Muscle layer of duodenum (tissue), 2 donors: ENCODE measurements around the gene CNTNAP2.

Source experiments
- H3K27ac ChIP-seq: one replicate; pipeline ENCODE4 v1.7.0; 2013; ENCODE audit warnings: mild to moderate bottlenecking, low read length
- H3K27me3 ChIP-seq: one replicate; pipeline ENCODE4 v1.7.0; 2013; ENCODE audit warnings: low read depth, mild to moderate bottlenecking, control low read depth, low read length
- H3K36me3 ChIP-seq, 2 donors: one replicate each; pipeline ENCODE4 v1.7.0; 2013; ENCODE audit warnings: low read length in 2 of 2, control low read depth in 1 of 2, mild to moderate bottlenecking in 1 of 2; ENCODE audit not compliant: insufficient read depth in 2 of 2, control insufficient read depth in 1 of 2
- H3K4me1 ChIP-seq, 2 donors: one replicate each; pipeline ENCODE4 v1.7.0; 2013; ENCODE audit warnings: low read length in 2 of 2, mild to moderate bottlenecking in 2 of 2, control low read depth in 1 of 2, moderate library complexity in 1 of 2; ENCODE audit not compliant: insufficient read depth in 2 of 2, control insufficient read depth in 1 of 2
- H3K4me3 ChIP-seq, 2 donors: one replicate each; pipeline ENCODE4 v1.7.0; 2013; ENCODE audit warnings: low read length in 2 of 2, low read depth in 1 of 2, mild to moderate bottlenecking in 1 of 2
- H3K9me3 ChIP-seq, 2 donors: one replicate each; pipeline ENCODE4 v1.7.0; 2013; ENCODE audit warnings: low read length in 2 of 2, control low read depth in 1 of 2, mild to moderate bottlenecking in 1 of 2; ENCODE audit not compliant: control insufficient read depth in 1 of 2
- donor health status: healthy.

CNTNAP2 gene

GRCh38 chr7:147813316-147813715 is 1696.7 kb downstream of the CNTNAP2 start:
- Histone ChIP-seq H3K36me3 (no peaks in the 10 kb centered on the region), H3K4me1 (no peaks in the 10 kb centered on the region), H3K27me3 (no peaks in the 10 kb centered on the region), H3K9me3 (no peaks in the 10 kb centered on the region), H3K27ac (no peak overlapping the region), H3K4me3 (no peak overlapping the region)

- Histone ChIP-seq H3K9me3 (no peaks in the 10 kb centered on the region), H3K27ac (no peak overlapping the region), H3K27me3 (no peaks in the 10 kb centered on the region), H3K4me1 (no peaks in the 10 kb centered on the region), H3K4me3 (no peak overlapping the region), H3K36me3 (no peaks in the 10 kb centered on the region)
These were observed 1701.7 kb downstream of the CNTNAP2 start for GRCh38 chr7:147818317-147818716.

- Histone ChIP-seq H3K4me3 (no peak overlapping the region), H3K27me3 (no peaks in the 10 kb centered on the region), H3K36me3 (no peaks in the 10 kb centered on the region), H3K4me1 (no peaks in the 10 kb centered on the region), H3K9me3 (no peaks in the 10 kb centered on the region), H3K27ac (no peak overlapping the region)
These were observed 1708.1 kb downstream of the CNTNAP2 start for GRCh38 chr7:147824671-147825070.

- Histone ChIP-seq H3K4me3 (no peak overlapping the region), H3K36me3 (no peaks in the 10 kb centered on the region), H3K27me3 (no peaks in the 10 kb centered on the region), H3K4me1 (no peaks in the 10 kb centered on the region), H3K27ac (no peak overlapping the region), H3K9me3 (no peaks in the 10 kb centered on the region)
These were observed 1712.4 kb downstream of the CNTNAP2 start for GRCh38 chr7:147829016-147829415.

GRCh38 chr7:147833557-147833956 is 1717.0 kb downstream of the CNTNAP2 start:
- Histone ChIP-seq H3K36me3 (no peaks in the 10 kb centered on the region), H3K27ac (no peak overlapping the region), H3K9me3 (no peaks in the 10 kb centered on the region), H3K27me3 (no peaks in the 10 kb centered on the region), H3K4me3 (no peak overlapping the region), H3K4me1 (no peaks in the 10 kb centered on the region)

- H3K36me3 ChIP-seq = no peaks in the 10 kb centered on the region
- H3K27me3 ChIP-seq = no peaks in the 10 kb centered on the region
- no peak overlapping the region for H3K4me3 ChIP-seq
- H3K9me3 ChIP-seq = no peaks in the 10 kb centered on the region
- no peaks in the 10 kb centered on the region for H3K4me1 ChIP-seq
- H3K27ac ChIP-seq = no peak overlapping the region
These were observed 1717.4 kb downstream of the CNTNAP2 start for GRCh38 chr7:147833970-147834369.

- Histone ChIP-seq H3K4me3 (no peak overlapping the region), H3K27me3 (no peaks in the 10 kb centered on the region), H3K9me3 (no peaks in the 10 kb centered on the region), H3K4me1 (no peaks in the 10 kb centered on the region), H3K27ac (no peak overlapping the region), H3K36me3 (no peaks in the 10 kb centered on the region)
These were observed 1736.2 kb downstream of the CNTNAP2 start for GRCh38 chr7:147852833-147853232.

- H3K36me3 ChIP-seq = no peaks in the 10 kb centered on the region
- no peak overlapping the region for H3K4me3 ChIP-seq
- no peaks in the 10 kb centered on the region for H3K27me3 ChIP-seq
- H3K27ac ChIP-seq = no peak overlapping the region
- no peaks in the 10 kb centered on the region for H3K9me3 ChIP-seq
- H3K4me1 ChIP-seq = no peaks in the 10 kb centered on the region
These were observed 1740.8 kb downstream of the CNTNAP2 start for GRCh38 chr7:147857152-147858140.

- Histone ChIP-seq H3K4me3 (no peak overlapping the region), H3K27ac (no peak overlapping the region), H3K9me3 (no peaks in the 10 kb centered on the region), H3K4me1 (no peaks in the 10 kb centered on the region), H3K36me3 (no peaks in the 10 kb centered on the region), H3K27me3 (no peaks in the 10 kb centered on the region)
These were observed 1741.8 kb downstream of the CNTNAP2 start for GRCh38 chr7:147858421-147858820.

GRCh38 chr7:147859033-147859432 is 1742.4 kb downstream of the CNTNAP2 start:
- Histone ChIP-seq H3K9me3 (no peaks in the 10 kb centered on the region), H3K4me3 (no peak overlapping the region), H3K27ac (no peak overlapping the region), H3K36me3 (no peaks in the 10 kb centered on the region), H3K4me1 (no peaks in the 10 kb centered on the region), H3K27me3 (no peaks in the 10 kb centered on the region)

GRCh38 chr7:147859486-147859885 is 1742.9 kb downstream of the CNTNAP2 start:
- H3K4me3 ChIP-seq = no peak overlapping the region
- no peaks in the 10 kb centered on the region for H3K4me1 ChIP-seq

More at GRCh38 chr7:147859486-147859885, 1742.9 kb downstream of the CNTNAP2 start:
- Histone ChIP-seq H3K36me3 (no peaks in the 10 kb centered on the region), H3K27ac (no peak overlapping the region), H3K9me3 (no peaks in the 10 kb centered on the region), H3K27me3 (no peaks in the 10 kb centered on the region)
